HG03442 (cell line): ENCODE results near the gene ONECUT1.

ENCODE experiments used
- ATAC-seq: cut with Tn5 transposase; IDR thresholded peaks from one replicate; pipeline ENCODE4 v1.9.1; 2021; ENCODE audit warnings: mild to moderate bottlenecking, moderate library complexity; ENCODE audit not compliant: unreplicated experiment

The ONECUT1 gene

GRCh38 chr15:52797625-52798501 lies 7.7 kb upstream of the ONECUT1 start:
- no peak for ATAC-seq

GRCh38 chr15:52796753-52797520 lies 6.8 kb upstream of the ONECUT1 start:
- no peak for ATAC-seq

GRCh38 chr15:52796228-52796521 lies 6.0 kb upstream of the ONECUT1 start:
- no peak for ATAC-seq

GRCh38 chr15:52795464-52796227 lies 5.5 kb upstream of the ONECUT1 start:
- ATAC-seq, result no peak

DNA sequence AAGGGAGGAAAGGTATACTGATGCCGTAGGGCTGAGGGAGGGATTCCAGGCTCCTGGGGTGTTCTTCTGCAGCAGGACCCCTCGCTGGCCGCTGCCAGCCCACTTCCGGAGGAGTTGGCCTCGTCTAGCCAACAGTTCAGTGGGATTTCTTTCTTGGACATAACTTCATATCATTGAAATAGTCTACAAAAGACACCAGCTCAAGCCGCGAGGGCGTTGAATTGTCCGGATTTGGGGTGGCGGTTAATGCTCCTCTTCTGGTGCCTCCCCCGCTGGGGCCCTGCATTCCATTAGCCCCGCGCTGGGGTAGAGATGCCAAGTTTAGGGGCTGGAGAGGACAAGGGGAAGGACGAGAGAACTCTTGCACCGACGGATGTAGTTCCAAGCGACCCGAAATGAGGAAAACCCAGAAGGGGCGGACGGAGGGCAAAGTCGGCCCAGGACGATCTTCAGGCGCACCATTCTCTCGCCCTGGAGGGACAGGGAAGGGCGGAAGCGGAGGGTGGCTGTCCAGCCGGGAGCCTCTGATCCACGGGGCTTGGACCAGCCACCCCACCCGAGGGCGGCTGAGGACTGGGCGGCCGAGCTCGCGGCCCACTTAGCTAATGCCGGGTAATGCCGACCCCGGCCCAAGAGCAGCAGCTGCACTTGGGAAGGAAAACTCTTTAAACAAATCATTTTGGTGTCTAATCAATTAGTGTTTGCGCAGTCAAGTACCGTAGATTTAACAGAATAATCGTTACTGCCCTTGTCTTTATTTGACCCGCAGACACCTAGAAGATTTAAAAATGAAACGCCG lies 4.7 kb upstream of the ONECUT1 start:
- no peak for ATAC-seq

DNA sequence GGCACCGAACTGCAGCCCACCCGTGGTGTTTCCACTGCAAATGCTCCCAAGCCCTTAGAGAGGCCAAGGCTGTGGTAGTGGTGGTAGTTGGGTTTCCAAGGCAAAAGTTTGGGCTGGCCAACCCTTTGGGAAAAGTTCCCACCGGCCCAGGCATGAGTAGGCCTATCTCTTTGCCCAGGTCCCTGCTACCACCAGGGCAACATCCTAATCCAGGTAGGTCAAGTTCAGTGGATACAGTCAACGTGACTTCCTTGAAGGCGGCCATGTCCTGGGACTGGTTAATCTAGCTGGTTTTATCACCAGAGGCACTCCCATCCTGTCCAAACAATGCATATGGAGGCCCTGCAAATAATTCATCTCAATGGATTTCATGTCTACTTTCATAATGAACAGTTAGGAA lies 1.6 kb upstream of the ONECUT1 start:
- ATAC-seq, result no peak

- ATAC-seq, result no peak
Observed at GRCh38 chr15:52790941-52791751, 1.0 kb upstream of the ONECUT1 start.

DNA sequence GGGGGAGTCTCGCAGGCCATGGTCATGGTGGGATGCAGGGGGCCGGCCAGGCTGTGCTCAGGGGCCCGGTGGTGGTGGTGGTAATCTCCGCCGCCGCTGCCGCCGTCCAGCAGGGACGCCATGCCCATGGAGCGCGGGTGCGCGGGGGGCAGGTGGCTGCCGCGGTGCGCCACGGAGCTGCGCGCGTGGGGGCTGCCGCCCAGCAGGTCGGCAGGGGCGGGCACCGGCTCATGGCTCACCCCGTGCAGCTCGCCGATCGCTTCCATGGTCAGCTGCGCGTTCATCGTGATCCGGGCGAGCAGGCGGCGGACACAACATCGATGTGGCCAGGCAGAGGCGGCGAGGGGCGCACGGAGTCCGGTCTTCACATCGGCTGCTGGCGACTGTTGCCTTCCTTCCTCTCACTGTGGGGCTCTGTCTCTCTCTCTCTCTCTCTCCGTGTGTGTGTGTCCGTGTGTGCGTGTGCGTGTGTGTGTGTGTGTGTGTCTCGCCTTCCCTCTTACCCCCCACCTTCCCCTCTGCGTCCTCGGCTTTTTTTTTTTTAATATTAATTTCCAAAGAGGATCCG lies 451 bp downstream of the ONECUT1 start:
- ATAC-seq, result no peak

DNA sequence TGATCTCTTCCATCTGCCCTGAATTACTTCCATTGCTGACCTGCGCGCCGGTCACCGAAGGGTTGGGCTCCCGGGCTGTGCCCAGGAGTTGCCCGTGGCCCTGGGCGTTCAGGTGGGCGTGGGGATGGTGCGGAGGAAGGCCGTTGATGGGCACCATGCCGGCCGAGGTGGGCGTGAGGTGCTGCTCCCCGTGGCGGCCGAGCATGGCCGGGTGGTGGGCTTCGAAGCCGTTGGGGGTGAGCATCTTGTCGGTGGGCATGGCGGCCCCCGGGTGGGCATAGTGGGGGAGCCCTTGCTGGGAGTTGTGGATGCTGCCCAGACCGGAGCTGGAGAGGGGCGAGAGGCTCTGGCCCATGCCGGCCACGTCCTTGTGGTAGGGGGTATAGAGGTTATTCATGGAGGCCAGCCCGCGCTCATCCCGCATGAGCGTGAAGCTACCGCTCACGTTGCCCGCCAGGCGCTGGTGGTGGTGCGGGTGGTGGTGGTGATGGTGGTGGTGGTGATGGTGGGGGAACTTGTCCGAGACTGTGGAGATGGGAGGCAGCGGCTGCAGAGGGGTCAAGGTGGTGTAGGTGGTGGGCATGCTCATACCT lies 1.0 kb downstream of the ONECUT1 start:
- ATAC-seq, result no peak

GRCh38 chr15:52788099-52788986 lies 1.8 kb downstream of the ONECUT1 start:
- no peak for ATAC-seq

DNA sequence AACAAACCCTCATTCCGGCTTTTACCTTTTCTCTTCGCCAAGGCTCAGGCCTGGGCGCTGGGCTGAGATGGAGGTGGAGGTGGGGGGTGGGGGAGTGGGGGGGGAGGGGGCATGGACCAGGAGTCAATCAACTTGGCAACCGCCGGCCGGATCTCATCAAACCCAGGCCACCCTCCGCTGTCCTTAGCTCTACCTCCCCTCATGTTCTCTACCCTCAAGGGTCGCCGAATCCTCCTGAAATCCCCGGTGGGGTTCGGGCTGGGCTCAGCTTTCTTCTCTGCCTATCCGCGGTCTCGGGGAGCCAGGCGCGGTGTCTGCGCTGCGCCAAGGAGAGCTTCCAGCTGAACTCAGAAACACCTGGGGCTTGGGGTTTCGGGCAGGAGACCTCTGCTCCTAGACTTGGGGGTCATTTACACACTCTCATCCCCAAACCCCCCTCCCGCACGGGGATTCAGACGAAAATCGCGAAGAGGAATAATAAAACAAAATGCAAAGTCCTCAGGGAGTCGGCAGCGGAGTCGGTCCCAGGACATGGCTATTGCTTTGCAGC lies 2.5 kb downstream of the ONECUT1 start:
- ATAC-seq, result no peak

GRCh38 chr15:52787123-52787503 lies 3.0 kb downstream of the ONECUT1 start:
- ATAC-seq, result no peak

DNA sequence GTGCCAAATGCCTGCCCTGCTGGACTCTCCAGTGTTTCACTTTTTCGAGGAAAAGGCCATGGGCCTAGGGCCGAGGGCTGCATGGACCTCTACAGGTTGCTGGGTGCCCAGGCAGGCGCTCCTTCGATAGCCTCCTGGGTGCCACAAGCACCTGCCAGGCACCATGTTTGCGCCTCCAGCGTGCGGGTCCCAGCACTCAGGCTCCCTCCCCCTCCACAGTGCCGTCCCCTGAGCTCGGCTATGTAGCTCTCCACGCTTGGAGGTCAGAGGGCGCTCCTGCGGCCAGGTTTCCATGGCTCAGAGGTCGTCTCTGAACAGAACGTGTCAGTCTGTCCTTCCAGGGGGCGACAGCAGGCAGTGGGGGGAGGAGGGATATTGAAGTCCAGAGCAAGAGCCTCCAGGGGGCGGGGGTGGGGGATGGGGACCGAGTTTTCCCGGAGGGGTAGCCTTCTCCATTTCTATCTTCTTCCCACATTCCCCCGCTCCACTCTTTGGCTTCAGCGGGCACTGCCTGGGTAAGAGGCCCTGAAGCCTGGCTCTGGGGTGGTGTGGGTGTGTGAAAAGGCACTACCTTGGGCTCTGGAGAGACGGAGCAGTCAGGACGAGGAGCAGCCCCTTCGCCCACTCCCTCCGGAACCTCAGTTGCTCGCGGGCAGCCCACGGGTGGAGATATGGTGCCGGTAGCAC lies 3.6 kb downstream of the ONECUT1 start:
- no peak for ATAC-seq

- no peak for ATAC-seq
Observed at GRCh38 chr15:52785672-52786406, 4.3 kb downstream of the ONECUT1 start.

GRCh38 chr15:52784799-52785671 lies 5.1 kb downstream of the ONECUT1 start:
- no peak for ATAC-seq
